NCI-H774 (cell line): ENCODE data around the gene PLCB1.

Experiments
- DNase-seq: peaks from one replicate; lab custom pipeline; 2025; lab: John Stamatoyannopoulos, UW

Gene PLCB1

GRCh38 chr20:8720089-8720488, 588.0 kb downstream of the PLCB1 start:
- DNase-seq: no peak

- peak; percentile 40 for DNase-seq
Measured at GRCh38 chr20:8721098-8721497, 589.0 kb downstream of the PLCB1 start.

GRCh38 chr20:8722277-8722928, 590.3 kb downstream of the PLCB1 start:
- DNase-seq: peak; percentile 56

GRCh38 chr20:8723296-8723695, 591.2 kb downstream of the PLCB1 start:
- DNase-seq: no peak

GRCh38 chr20:8724884-8725283, 592.8 kb downstream of the PLCB1 start:
- no peak for DNase-seq

- no peak for DNase-seq
Measured at GRCh38 chr20:8726460-8726859, 594.4 kb downstream of the PLCB1 start.

- no peak for DNase-seq
Measured at GRCh38 chr20:8735014-8735413, 602.9 kb downstream of the PLCB1 start.

- DNase-seq: no peak
Measured at GRCh38 chr20:8735674-8736073, 603.6 kb downstream of the PLCB1 start.

- no peak for DNase-seq
Measured at GRCh38 chr20:8740265-8740664, 608.2 kb downstream of the PLCB1 start.

GRCh38 chr20:8744228-8744844, 612.3 kb downstream of the PLCB1 start:
- DNase-seq: no peak

GRCh38 chr20:8749101-8749500, 617.0 kb downstream of the PLCB1 start:
- DNase-seq: no peak

GRCh38 chr20:8749986-8750385, 617.9 kb downstream of the PLCB1 start:
- DNase-seq: no peak

GRCh38 chr20:8755340-8756118, 623.5 kb downstream of the PLCB1 start:
- peak; percentile 40 for DNase-seq

GRCh38 chr20:8756410-8756809, 624.3 kb downstream of the PLCB1 start:
- peak; percentile 7 for DNase-seq

GRCh38 chr20:8757146-8757545, 625.1 kb downstream of the PLCB1 start:
- DNase-seq: no peak

- no peak for DNase-seq
Measured at GRCh38 chr20:8764344-8764962, 632.4 kb downstream of the PLCB1 start.

- DNase-seq: no peak
Measured at GRCh38 chr20:8766868-8767390, 634.9 kb downstream of the PLCB1 start.

- DNase-seq: no peak
Measured at GRCh38 chr20:8774412-8774811, 642.3 kb downstream of the PLCB1 start.

- DNase-seq: no peak
Measured at GRCh38 chr20:8777911-8778310, 645.8 kb downstream of the PLCB1 start.

GRCh38 chr20:8778387-8778786, 646.3 kb downstream of the PLCB1 start:
- DNase-seq: no peak

- no peak for DNase-seq
Measured at GRCh38 chr20:8780915-8781314, 648.8 kb downstream of the PLCB1 start.

GRCh38 chr20:8782804-8783203, 650.7 kb downstream of the PLCB1 start:
- DNase-seq: no peak

GRCh38 chr20:8783734-8784133, 651.7 kb downstream of the PLCB1 start:
- DNase-seq: no peak
